ENCODE data around the gene DNMT1. TPM values are rescaled to one million over a fixed set of nuclear protein-coding genes. Genes with fewer than 3 reads are reported as not detected.
"Not testable (repeated sequence)": the region's sequence is repeated elsewhere in the genome, so short reads cannot be mapped to it uniquely, and the experiment has no call there.

The DNMT1 gene
- polyA plus RNA-seq, 1 donor from 2014 or later: 58.4 TPM

- no peaks in the 10 kb centered on the region for H3K27me3 ChIP-seq (ENCODE audit: insufficient read depth, low read depth, low read length)
- no peaks in the 10 kb centered on the region for H3K36me3 ChIP-seq (ENCODE audit: insufficient read depth, low read length)
- no peak overlapping the region for H3K9ac ChIP-seq (ENCODE audit: low read length)
- H4K20me1 ChIP-seq (ENCODE audit: insufficient read depth): no peaks in the 10 kb centered on the region
- H3K9me3 ChIP-seq (ENCODE audit: low read length): no peaks in the 10 kb centered on the region
- H3K27ac ChIP-seq (ENCODE audit: low read length): no peak overlapping the region
- no peak overlapping the region for H3K4me3 ChIP-seq (ENCODE audit: low read length)
- no peaks in the 10 kb centered on the region for H3K79me2 ChIP-seq (replicated peaks; ENCODE audit: insufficient read depth, low read length)
- TF ChIP-seq MXI1 (conservative IDR thresholded peaks at IDR 0.05; ENCODE audit: poor library complexity, severe bottlenecking) (no peak), TAF1 (IDR thresholded peaks at IDR 0.05; ENCODE audit: low read depth) (no peak), RAD21 (conservative IDR thresholded peaks at IDR 0.05) (no peak), CTCF (IDR thresholded peaks at IDR 0.05; ENCODE audit: poor library complexity, severe bottlenecking) (no peak), EP300 (conservative IDR thresholded peaks at IDR 0.05; ENCODE audit: poor library complexity, severe bottlenecking) (no peak), SMC3 (conservative IDR thresholded peaks at IDR 0.05; ENCODE audit: poor library complexity) (no peak), POLR2AphosphoS5 (IDR thresholded peaks at IDR 0.05) (no peak), EZH2 (IDR thresholded peaks at IDR 0.05; ENCODE audit: borderline replicate concordance, insufficient read depth, low read length, poor library complexity, severe bottlenecking) (no peak)
- H3F3A ChIP-seq (ENCODE audit: insufficient read depth, low read length, poor library complexity, severe bottlenecking): no peaks in the 10 kb centered on the region
- no peak overlapping the region for H3K4me2 ChIP-seq (ENCODE audit: low read length)
- H3K9me2 ChIP-seq (ENCODE audit: insufficient read depth, low read length): no peaks in the 10 kb centered on the region
- H2AFZ ChIP-seq (ENCODE audit: low read depth, low read length): no peak overlapping the region
Measured at GRCh38 chr19:10237702-10238101, 42.9 kb upstream of the DNMT1 start.

- H3K4me3 ChIP-seq (ENCODE audit: low read length); H3K36me3 ChIP-seq (ENCODE audit: insufficient read depth, low read length); H2AFZ ChIP-seq (ENCODE audit: low read depth, low read length); H3K27ac ChIP-seq (ENCODE audit: low read length); H3F3A ChIP-seq (ENCODE audit: insufficient read depth, low read length, poor library complexity, severe bottlenecking); H3K4me2 ChIP-seq (ENCODE audit: low read length); H3K9ac ChIP-seq (ENCODE audit: low read length); H3K9me3 ChIP-seq (ENCODE audit: low read length); H3K9me2 ChIP-seq (ENCODE audit: insufficient read depth, low read length); H4K20me1 ChIP-seq (ENCODE audit: insufficient read depth); H3K27me3 ChIP-seq (ENCODE audit: insufficient read depth, low read depth, low read length); H3K79me2 ChIP-seq (replicated peaks; ENCODE audit: insufficient read depth, low read length): not testable (repeated sequence)
Measured at GRCh38 chr19:10235409-10235808, 40.7 kb upstream of the DNMT1 start.

- Histone ChIP-seq H3K9ac (ENCODE audit: low read length) (no peak overlapping the region), H3K36me3 (ENCODE audit: insufficient read depth, low read length) (no peaks in the 10 kb centered on the region), H3K4me2 (ENCODE audit: low read length) (no peak overlapping the region), H3K9me2 (ENCODE audit: insufficient read depth, low read length) (no peaks in the 10 kb centered on the region), H3F3A (ENCODE audit: insufficient read depth, low read length, poor library complexity, severe bottlenecking) (no peaks in the 10 kb centered on the region), H3K27ac (ENCODE audit: low read length) (no peak overlapping the region), H4K20me1 (ENCODE audit: insufficient read depth) (no peaks in the 10 kb centered on the region), H3K27me3 (ENCODE audit: insufficient read depth, low read depth, low read length) (no peaks in the 10 kb centered on the region), H2AFZ (ENCODE audit: low read depth, low read length) (no peak overlapping the region), H3K4me3 (ENCODE audit: low read length) (no peak overlapping the region), H3K79me2 (replicated peaks; ENCODE audit: insufficient read depth, low read length) (no peaks in the 10 kb centered on the region), H3K9me3 (ENCODE audit: low read length) (no peaks in the 10 kb centered on the region)
- TF ChIP-seq MXI1 (conservative IDR thresholded peaks at IDR 0.05; ENCODE audit: poor library complexity, severe bottlenecking) (no peak), RAD21 (conservative IDR thresholded peaks at IDR 0.05) (no peak), REST (IDR thresholded peaks at IDR 0.05; ENCODE audit: borderline replicate concordance) (no peak), CTCF (IDR thresholded peaks at IDR 0.05; ENCODE audit: poor library complexity, severe bottlenecking) (no peak), EP300 (conservative IDR thresholded peaks at IDR 0.05; ENCODE audit: poor library complexity, severe bottlenecking) (no peak), SMC3 (conservative IDR thresholded peaks at IDR 0.05; ENCODE audit: poor library complexity) (no peak), TAF1 (IDR thresholded peaks at IDR 0.05; ENCODE audit: low read depth) (no peak), EZH2 (IDR thresholded peaks at IDR 0.05; ENCODE audit: borderline replicate concordance, insufficient read depth, low read length, poor library complexity, severe bottlenecking) (no peak), POLR2AphosphoS5 (IDR thresholded peaks at IDR 0.05) (no peak)
Measured at GRCh38 chr19:10235003-10235402, 40.2 kb upstream of the DNMT1 start.
